PC-3 (cell line): ENCODE results near the gene SLC31A1.

ENCODE experiments used
- CTCF ChIP-seq: fragments of 300-600 bp; sonication (generic); conservative IDR thresholded peaks from 2 replicates; pipeline ENCODE4 v1.5.1; 2017; ENCODE audit warnings: antibody characterized with exemption, low read depth, mild to moderate bottlenecking, low read length
- EZH2 ChIP-seq: fragments of 300-600 bp; sonication (generic); IDR thresholded peaks from one replicate; pipeline ENCODE4 v1.6.1; 2017; ENCODE audit warnings: antibody characterized with exemption, mild to moderate bottlenecking, low read length; ENCODE audit not compliant: unreplicated experiment
- EZH2phosphoT487 ChIP-seq: fragments of 300-600 bp; sonication (generic); IDR thresholded peaks from 2 replicates; pipeline ENCODE4 v1.6.1; 2018; ENCODE audit warnings: mild to moderate bottlenecking, antibody characterized with exemption, low read length, borderline replicate concordance

DNA sequence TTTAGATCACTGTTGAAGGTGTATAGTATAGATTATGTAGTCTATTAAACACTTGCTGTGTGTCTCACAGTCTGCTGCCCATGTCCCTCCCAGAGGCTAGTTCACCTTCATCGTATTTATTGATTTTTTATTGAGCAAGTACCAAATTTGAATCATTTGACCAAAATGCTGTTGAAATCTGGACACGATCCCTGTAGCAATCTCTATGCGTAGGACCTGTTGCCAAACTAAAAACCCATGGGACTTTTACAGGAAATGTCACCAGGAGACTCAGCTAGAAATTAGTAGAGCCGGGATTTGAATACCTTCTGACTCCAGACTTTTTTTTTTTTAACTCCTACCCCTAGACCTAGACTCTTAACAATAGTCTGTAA, 17.5 kb downstream of the SLC31A1 start:
- TF ChIP-seq CTCF, result no peak
- no peak for TF ChIP-seq EZH2
- TF ChIP-seq EZH2phosphoT487, result no peak
